Dermis microvascular lymphatic vessel endothelial cell (primary cell): Measurements from ENCODE around the gene THRB. TPM values are rescaled to one million over a fixed set of nuclear protein-coding genes. Genes with fewer than 3 reads are reported as not detected.
"Not testable (repeated sequence)": the region's sequence is repeated elsewhere in the genome, so short reads cannot be mapped to it uniquely, and the experiment has no call there.

Experiments used
- DNase-seq, 2 donors: peaks; one replicate each; pipeline versions ENCODE4 v3.0.0 to v3.0.0-alpha.2; 2010; ENCODE audit warnings: low read depth in 2 of 2
- total RNA-seq: library from RNA; depleted of rRNA; stranded (reverse); fragments of >200 nt; gene quantifications from 2 replicates; pipeline ENCODE4 v1.2.1, GENCODE V29; 2014

Gene THRB
- total RNA-seq, 1 donor from 2014 or later: under 0.01 TPM

GRCh38 chr3:24407980-24408680 lies 86.5 kb downstream of the THRB start:
- no peak for DNase-seq

DNA sequence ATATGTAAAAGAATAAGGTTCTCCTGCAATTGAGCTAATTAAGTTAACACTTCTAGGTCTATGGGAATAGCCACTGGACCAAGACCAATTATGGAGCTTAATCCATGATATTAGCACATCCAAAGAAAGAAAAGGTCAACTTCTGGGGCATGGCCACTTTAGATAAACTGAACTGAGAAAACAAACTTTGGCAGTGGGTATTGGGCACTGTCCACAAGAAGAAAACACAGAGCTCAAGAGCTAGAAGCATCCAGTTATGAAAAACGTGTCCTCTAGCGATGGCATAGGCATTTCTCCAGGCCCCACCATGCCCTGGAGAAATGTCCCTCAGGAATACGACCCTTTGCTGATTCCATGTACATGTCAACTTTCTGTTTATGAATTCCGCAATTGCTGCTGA lies 87.8 kb downstream of the THRB start:
- DNase-seq: no peak

GRCh38 chr3:24405057-24405456 lies 89.6 kb downstream of the THRB start:
- DNase-seq: no peak

- no peak for DNase-seq
Observed at GRCh38 chr3:24401811-24402185, 92.9 kb downstream of the THRB start.

GRCh38 chr3:24401090-24401810 lies 93.4 kb downstream of the THRB start:
- no peak for DNase-seq

GRCh38 chr3:24400450-24400849 lies 94.2 kb downstream of the THRB start:
- no peak for DNase-seq

DNA sequence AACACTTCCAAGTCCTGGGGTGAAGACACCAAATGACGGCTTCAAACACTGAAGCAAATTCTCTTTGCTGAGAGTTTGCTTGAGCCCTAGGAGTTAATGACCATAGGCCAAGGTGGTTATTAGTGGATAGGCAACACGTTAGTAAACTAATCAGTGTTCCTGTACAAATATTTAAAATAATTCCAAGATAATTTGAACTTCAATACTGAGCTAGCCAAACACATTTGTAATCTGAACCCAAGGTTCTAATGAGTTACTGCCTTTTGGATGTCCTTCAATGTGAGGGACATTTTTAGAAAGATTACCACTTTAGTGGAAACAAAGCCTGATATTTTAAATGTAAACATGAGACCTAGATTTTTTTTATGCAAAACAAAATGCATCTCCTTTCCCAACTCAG lies 94.6 kb downstream of the THRB start:
- no peak for DNase-seq

DNA sequence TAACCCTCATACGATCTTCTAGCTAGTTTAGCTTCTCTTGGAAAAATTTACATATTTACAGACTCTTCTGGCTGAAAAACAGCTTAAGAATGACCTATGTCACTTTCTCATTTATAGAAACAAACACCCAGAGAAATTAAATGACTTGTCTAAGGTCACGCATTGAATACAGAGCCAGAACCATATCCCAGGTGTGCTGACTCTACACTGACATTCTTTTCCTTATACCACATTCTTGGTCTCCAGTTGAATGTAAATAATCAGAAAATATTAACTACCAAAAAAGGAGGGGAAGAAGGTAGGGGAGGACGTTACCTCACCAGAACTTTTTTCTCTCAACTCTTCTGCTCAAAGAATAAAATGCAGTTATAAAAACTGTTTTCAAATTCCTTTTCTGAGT lies 95.0 kb downstream of the THRB start:
- no peak for DNase-seq

DNA sequence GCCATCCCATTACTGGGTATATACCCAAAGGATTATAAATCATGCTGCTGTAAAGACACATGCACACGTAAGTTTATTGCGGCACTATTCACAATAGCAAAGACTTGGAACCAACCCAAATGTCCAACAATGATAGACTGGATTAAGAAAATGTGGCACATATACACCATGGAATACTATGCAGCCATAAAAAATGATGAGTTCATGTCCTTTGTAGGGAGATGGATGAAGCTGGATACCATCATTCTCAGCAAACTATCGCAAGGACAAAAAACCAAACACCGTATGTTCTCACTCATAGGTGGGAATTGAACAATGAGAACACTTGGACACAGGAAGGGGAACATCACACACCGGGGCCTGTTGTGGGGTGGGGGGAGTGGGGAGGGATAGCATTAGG lies 95.9 kb downstream of the THRB start:
- not testable (repeated sequence) for DNase-seq

- no peak for DNase-seq
Observed at GRCh38 chr3:24396338-24396737, 98.3 kb downstream of the THRB start.

DNA sequence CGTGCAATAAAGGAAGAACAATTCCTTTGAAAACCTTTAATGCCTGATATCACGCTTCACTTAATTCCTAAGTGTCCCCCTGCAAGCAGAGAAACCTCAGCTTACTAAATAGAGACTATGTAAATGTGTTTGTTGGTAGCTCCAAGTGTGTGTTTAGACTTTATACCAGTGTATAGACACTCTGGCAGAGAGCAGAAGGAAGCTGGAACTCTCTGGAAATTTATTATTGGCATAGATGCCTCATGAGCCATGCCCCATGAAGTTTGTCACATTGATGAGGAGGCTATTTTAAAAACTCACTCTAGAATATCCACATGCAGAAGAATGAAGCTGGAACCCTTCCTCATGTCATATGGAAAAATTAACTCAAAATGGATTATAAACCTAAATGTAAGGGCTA lies 99.9 kb downstream of the THRB start:
- DNase-seq: no peak

DNA sequence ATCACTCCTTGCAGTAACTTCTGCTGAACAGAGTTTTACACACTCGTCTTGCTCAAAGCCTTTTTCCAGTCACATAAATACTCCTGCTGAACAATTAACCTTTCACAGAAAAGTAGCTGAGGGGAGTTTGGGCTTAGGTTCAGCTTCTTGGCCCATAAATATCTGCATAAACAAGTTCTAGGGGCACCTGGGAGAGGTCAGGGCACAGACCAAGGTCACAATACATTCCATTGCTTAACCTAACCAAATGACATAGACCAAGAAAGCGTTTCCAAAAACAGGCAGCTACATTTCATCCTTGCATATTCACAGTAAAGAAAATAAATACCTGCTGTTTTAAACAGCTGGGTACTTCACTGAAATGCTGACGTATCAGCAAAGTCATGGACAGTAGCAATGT lies 101.3 kb downstream of the THRB start:
- DNase-seq: no peak

DNA sequence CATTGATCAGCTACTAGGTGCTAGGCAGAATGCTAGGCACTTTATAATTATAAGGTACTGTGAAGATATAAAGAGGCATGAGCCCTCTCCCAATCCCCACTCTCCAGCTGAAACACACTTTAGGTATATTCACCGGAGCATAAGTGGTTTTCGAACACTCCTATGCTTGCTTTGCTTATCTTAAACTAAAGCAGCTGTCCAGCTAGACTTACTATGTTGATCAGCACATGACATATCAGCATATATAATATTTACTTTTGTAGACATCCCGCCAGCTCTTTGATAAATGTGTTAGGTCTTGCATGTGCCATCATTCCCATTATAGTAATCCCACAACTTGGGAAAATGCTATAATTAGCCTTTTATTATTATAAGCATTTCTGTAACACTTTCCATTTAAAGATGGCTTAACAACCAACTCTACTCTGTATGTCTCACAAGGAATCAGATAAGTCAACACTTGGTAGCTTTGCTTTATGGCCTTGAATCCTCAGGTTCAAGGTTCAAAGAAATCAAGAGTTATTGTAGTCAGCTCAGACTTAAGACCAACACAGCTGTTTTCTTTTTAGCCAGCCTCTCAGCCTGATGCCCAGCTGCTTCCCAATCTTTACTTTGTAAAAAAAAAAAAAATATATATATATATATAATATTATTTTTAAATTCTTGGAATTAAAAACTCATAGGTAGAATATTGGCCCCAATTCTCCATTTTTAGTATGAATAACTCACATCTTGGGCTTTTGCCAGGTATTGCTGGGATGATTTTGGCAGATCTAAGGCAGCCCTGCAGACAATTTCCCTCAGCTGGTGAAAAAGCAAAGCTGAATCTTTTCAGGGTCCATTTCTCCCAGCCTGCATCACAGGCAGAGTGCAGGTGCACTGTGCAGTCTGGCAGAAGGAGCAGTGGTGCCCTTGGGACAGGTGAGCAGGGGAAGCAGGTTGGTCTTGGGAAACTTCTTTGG lies 104.2 kb downstream of the THRB start:
- no peak for DNase-seq

GRCh38 chr3:24389108-24390090 lies 105.3 kb downstream of the THRB start:
- no peak for DNase-seq

- no peak for DNase-seq
Observed at GRCh38 chr3:24388611-24389010, 106.0 kb downstream of the THRB start.

GRCh38 chr3:24388159-24388558 lies 106.5 kb downstream of the THRB start:
- DNase-seq: no peak

DNA sequence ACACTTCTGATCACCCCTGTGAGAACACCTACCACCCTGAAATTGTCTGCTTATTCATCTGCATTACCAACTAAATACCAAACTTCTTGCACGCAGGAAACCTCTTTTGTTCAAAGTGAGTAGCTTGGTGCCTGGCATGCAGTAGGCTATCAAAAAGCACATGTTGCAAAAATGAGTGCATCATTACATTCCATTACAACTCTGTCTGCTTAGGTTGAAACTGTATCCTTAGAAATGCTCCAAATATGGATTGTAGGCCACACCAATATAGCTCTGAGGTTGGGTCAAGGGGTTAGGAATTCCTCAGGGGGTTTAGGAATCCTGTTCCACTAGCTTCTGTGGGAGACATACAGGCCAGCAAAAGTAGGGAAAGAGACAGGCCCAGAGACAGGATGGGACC lies 107.2 kb downstream of the THRB start:
- no peak for DNase-seq

DNA sequence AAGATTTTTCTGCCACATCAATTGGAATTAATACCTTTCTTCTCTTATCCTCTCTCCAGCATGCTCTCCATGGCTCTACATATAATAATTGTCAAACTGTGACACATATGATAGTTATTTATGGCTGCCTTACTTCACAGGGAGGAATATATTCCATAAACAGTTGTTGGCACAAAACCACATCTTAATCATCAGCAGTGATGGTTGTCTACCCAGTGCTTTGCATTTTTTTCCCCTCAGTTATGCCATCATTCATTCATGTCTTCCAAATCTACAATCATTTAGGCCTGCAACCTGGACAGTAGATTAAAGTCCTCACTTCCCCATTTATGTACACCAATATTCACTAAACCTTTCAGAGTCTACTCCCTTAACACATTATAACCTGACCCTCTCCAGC lies 107.7 kb downstream of the THRB start:
- no peak for DNase-seq

DNA sequence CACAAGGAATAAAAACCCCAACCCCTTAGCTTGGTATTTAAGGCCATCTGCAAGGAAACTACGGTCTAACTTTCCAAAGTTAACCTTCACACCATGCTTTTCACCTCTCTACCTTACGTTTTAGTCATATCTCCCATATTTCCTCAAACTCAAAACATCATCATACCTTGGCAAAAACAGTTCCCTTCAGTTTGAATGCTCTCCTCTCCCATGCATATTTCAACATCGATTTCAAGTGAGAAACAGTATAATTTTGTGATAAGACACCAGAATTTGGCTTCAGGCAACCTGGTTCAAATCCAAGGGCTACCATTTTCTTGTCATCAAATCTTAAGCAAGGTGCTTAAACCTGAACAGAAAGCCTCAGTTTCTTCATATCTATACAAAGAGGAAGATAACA lies 108.2 kb downstream of the THRB start:
- no peak for DNase-seq

- no peak for DNase-seq
Observed at GRCh38 chr3:24385012-24385615, 109.5 kb downstream of the THRB start.

DNA sequence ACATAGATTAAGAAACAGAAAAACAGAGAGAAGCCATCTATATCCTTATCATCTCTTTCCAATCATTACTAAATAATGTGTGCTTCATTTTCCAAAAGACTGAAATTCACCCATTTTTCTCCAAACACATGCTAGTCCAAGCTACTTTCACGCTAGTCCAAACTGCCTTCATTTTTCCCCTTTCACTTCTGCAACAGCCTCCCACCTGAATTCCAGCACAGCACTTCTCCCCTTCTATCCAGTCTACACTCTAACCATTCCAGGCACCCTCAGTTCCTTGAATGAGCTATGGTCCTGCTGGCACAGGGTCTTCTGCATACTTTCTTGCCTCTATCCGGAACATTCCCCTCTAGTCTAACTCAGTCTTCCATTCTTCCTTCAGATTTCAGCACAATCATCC lies 112.0 kb downstream of the THRB start:
- DNase-seq: no peak
